ENCODE results near the gene IFNL4. TPM values are rescaled to one million over a fixed set of nuclear protein-coding genes. Genes with fewer than 3 reads are reported as not detected.

The IFNL4 gene
- total and polyA plus RNA-seq, 2 of the 13 experiments (the other 11 are each of a cell fraction or from before 2014, with no cell fraction given), result not detected

- ChIA-PET CTCF (ENCODE audit: low intra/inter-chr PET ratio, low total read pairs) (no interaction called here), POLR2A (no interaction called here)
- peak overlapping the region; percentile 40 for H3K4me2 ChIP-seq (ENCODE audit: low read depth, low read length)
- intact Hi-C loops (cut with micrococcal nuclease; ENCODE audit: unreplicated experiment), result no loop called here
- no TSS peak for BruUV-seq (replicated peaks)
- no peak overlapping the region for H3K27ac ChIP-seq (ENCODE audit: extremely low read length, insufficient read depth, low read length)
- H3K4me1 ChIP-seq (ENCODE audit: insufficient read depth, low read length), result peaks cover 6% of the 10 kb centered on the region
- no peak overlapping the region for H3K9ac ChIP-seq (ENCODE audit: insufficient read depth, low read depth, low read length)
- peak; percentile 77 for DNase-seq (ENCODE audit: low spot score)
- FAIRE-seq, result peak; percentile 81
- H3K4me3 ChIP-seq (replicated peaks in 1 of 3; ENCODE audit: insufficient read depth in 1 of 3, low read depth in 2 of 3, low read length in 3 of 3), result no peak overlapping the region
- no peaks in the 10 kb centered on the region for H3K79me2 ChIP-seq (ENCODE audit: insufficient read depth, low read length)
- ATAC-seq, result peak; percentile 92
- in situ Hi-C loops (cut with HindIII; ENCODE audit: extremely low pct_ligation_motif_present, low pct_unique_long_range_greater_than_20kb), result no loop called here
- no peaks in the 10 kb centered on the region; a peak in 1 of 5 replicates for H3K27me3 ChIP-seq (ENCODE audit: control insufficient read depth in 1 of 2, insufficient read depth in 2 of 2, low read length in 2 of 2)
- no peaks in the 10 kb centered on the region for H3K9me3 ChIP-seq (ENCODE audit: low read length)
- 28% methylated on average over 7 of the region's 7 CpGs for WGBS (ENCODE audit: low lambda C conversion rate)
- no peak overlapping the region for H2AFZ ChIP-seq (ENCODE audit: low read length)
- H4K20me1 ChIP-seq (ENCODE audit: insufficient read depth, low read length), result no peaks in the 10 kb centered on the region
- H3K36me3 ChIP-seq (replicated peaks in 1 of 2; ENCODE audit: control insufficient read depth in 1 of 2, insufficient read depth in 2 of 2, low read length in 2 of 2), result no peaks in the 10 kb centered on the region
- TF ChIP-seq HDAC6 (IDR thresholded peaks at IDR 0.05; ENCODE audit: low read depth, low read length) (no peak), ZUFSP (CRISPR knock-in tag; IDR thresholded peaks at IDR 0.05; ENCODE audit: borderline replicate concordance) (no peak), TBP (CRISPR knock-in tag; IDR thresholded peaks at IDR 0.05) (no peak), NR2F1 (CRISPR knock-in tag; IDR thresholded peaks at IDR 0.05) (no peak), ZBTB14 (CRISPR knock-in tag; IDR thresholded peaks at IDR 0.05) (no peak), ZNF747 (CRISPR knock-in tag; IDR thresholded peaks at IDR 0.05; ENCODE audit: borderline replicate concordance) (no peak), ZNF432 (CRISPR knock-in tag; IDR thresholded peaks at IDR 0.05; ENCODE audit: borderline replicate concordance) (no peak), FOXK1 (CRISPR knock-in tag; IDR thresholded peaks at IDR 0.05; ENCODE audit: borderline replicate concordance, low read depth) (no peak), THAP7 (CRISPR knock-in tag; IDR thresholded peaks at IDR 0.05) (no peak), SKI (IDR thresholded peaks at IDR 0.05; ENCODE audit: partially characterized antibody) (no peak), CHD2 (IDR thresholded peaks at IDR 0.05; ENCODE audit: low read depth, low read length) (no peak), TEAD3 (CRISPR knock-in tag; optimal IDR thresholded peaks at IDR 0.05; ENCODE audit: borderline replicate concordance) (peak; percentile 21), ARID2 (CRISPR knock-in tag; IDR thresholded peaks at IDR 0.05; ENCODE audit: borderline replicate concordance) (no peak), ZNF614 (CRISPR knock-in tag; IDR thresholded peaks at IDR 0.05; ENCODE audit: borderline replicate concordance) (no peak), FOXA1 (IDR thresholded peaks at IDR 0.05) (no peak), FOXA1 (CRISPR knock-in tag; IDR thresholded peaks at IDR 0.05) (0 out of 2 replicates have a peak, but pooled peaks have one; percentile 22), CEBPG (CRISPR knock-in tag; IDR thresholded peaks at IDR 0.05) (peak; percentile 66), THAP11 (CRISPR knock-in tag; IDR thresholded peaks at IDR 0.05) (no peak), BATF2 (CRISPR knock-in tag; IDR thresholded peaks at IDR 0.05) (no peak), RBAK (CRISPR knock-in tag; IDR thresholded peaks at IDR 0.05) (no peak), CEBPB (IDR thresholded peaks at IDR 0.05; ENCODE audit: borderline replicate concordance, low read depth, low read length) (peak; percentile 85)
Measured at GRCh38 chr19:39277598-39277997, 28.9 kb upstream of the IFNL4 start.

All from HepG2 (cell line).